DLD1 (cell line): ENCODE measurements around the gene PTPRG.

ENCODE experiments used
- in situ Hi-C: cut with HindIII; loops from 2 replicates; pipeline ENCODE4 v1.10.0; 2017; ENCODE audit warnings: low sequenced_read_pairs

PTPRG gene

GRCh38 chr3:61847784-61848462, 286.6 kb downstream of the PTPRG start:
- in situ Hi-C loops = no loop called here

- in situ Hi-C loops = no loop called here
Measured at GRCh38 chr3:61848885-61849284, 287.5 kb downstream of the PTPRG start.

- in situ Hi-C loops = no loop called here
Measured at GRCh38 chr3:61853912-61854311, 292.5 kb downstream of the PTPRG start.

- in situ Hi-C loops = no loop called here
Measured at GRCh38 chr3:61855211-61855610, 293.8 kb downstream of the PTPRG start.

GRCh38 chr3:61857297-61857696, 295.9 kb downstream of the PTPRG start:
- in situ Hi-C loops = no loop called here

GRCh38 chr3:61858054-61858453, 296.7 kb downstream of the PTPRG start:
- in situ Hi-C loops = no loop called here

- in situ Hi-C loops = no loop called here
Measured at GRCh38 chr3:61861410-61861809, 300.0 kb downstream of the PTPRG start.

GRCh38 chr3:61862614-61863289, 301.4 kb downstream of the PTPRG start:
- in situ Hi-C loops = no loop called here

- in situ Hi-C loops = no loop called here
Measured at GRCh38 chr3:61863579-61863978, 302.2 kb downstream of the PTPRG start.

GRCh38 chr3:61864886-61865285, 303.5 kb downstream of the PTPRG start:
- in situ Hi-C loops = no loop called here

- in situ Hi-C loops = no loop called here
Measured at GRCh38 chr3:61865466-61866152, 304.2 kb downstream of the PTPRG start.

GRCh38 chr3:61866153-61866542, 304.8 kb downstream of the PTPRG start:
- in situ Hi-C loops = no loop called here

- in situ Hi-C loops = no loop called here
Measured at GRCh38 chr3:61866961-61867461, 305.6 kb downstream of the PTPRG start.

- in situ Hi-C loops = no loop called here
Measured at GRCh38 chr3:61868499-61868898, 307.1 kb downstream of the PTPRG start.

GRCh38 chr3:61869371-61869770, 308.0 kb downstream of the PTPRG start:
- in situ Hi-C loops = no loop called here

- in situ Hi-C loops = no loop called here
Measured at GRCh38 chr3:61871644-61872043, 310.3 kb downstream of the PTPRG start.

GRCh38 chr3:61872077-61872706, 310.8 kb downstream of the PTPRG start:
- in situ Hi-C loops = no loop called here

- in situ Hi-C loops = no loop called here
Measured at GRCh38 chr3:61875046-61875844, 313.9 kb downstream of the PTPRG start.

GRCh38 chr3:61875976-61876671, 314.8 kb downstream of the PTPRG start:
- in situ Hi-C loops = no loop called here

- in situ Hi-C loops = no loop called here
Measured at GRCh38 chr3:61876797-61877196, 315.4 kb downstream of the PTPRG start.
